C4-2B (cell line): Measurements from ENCODE around the gene PDK2.

Experiments
- H3K27ac ChIP-seq: fragments of 450-650 bp; 2 replicates; pipeline ENCODE4 v1.5.1; 2017
- CTCF ChIP-seq: fragments of 450-650 bp; conservative IDR thresholded peaks from 2 replicates; pipeline ENCODE4 v1.5.1; 2017; ENCODE audit warnings: mild to moderate bottlenecking
- ZFX ChIP-seq: fragments of 450-650 bp; IDR thresholded peaks from 2 replicates; pipeline ENCODE4 v1.6.1; 2017

Gene PDK2

GRCh38 chr17:50097455-50097854, 2.3 kb downstream of the PDK2 start:
- TF ChIP-seq CTCF (no peak), ZFX (no peak)
- no peak overlapping the region for H3K27ac ChIP-seq

- TF ChIP-seq ZFX (no peak), CTCF (no peak)
- H3K27ac ChIP-seq = no peak overlapping the region
Observed at GRCh38 chr17:50097926-50098325, 2.8 kb downstream of the PDK2 start.

- TF ChIP-seq ZFX = no peak
- no peak for TF ChIP-seq CTCF
- H3K27ac ChIP-seq = no peak overlapping the region
Observed at GRCh38 chr17:50098583-50098982, 3.4 kb downstream of the PDK2 start.

- no peak for TF ChIP-seq ZFX
- no peak for TF ChIP-seq CTCF
- H3K27ac ChIP-seq = no peak overlapping the region
Observed at GRCh38 chr17:50099003-50099402, 3.9 kb downstream of the PDK2 start.

- TF ChIP-seq ZFX (no peak), CTCF (no peak)
Observed at GRCh38 chr17:50100480-50100883, 5.3 kb downstream of the PDK2 start.

GRCh38 chr17:50100921-50101345, 5.8 kb downstream of the PDK2 start:
- no peak overlapping the region for H3K27ac ChIP-seq
- TF ChIP-seq ZFX (no peak), CTCF (no peak)

More at GRCh38 chr17:50100480-50100883, 5.3 kb downstream of the PDK2 start:
- no peak overlapping the region for H3K27ac ChIP-seq

- TF ChIP-seq ZFX = no peak
- H3K27ac ChIP-seq = no peak overlapping the region
Observed at GRCh38 chr17:50101346-50102163, 6.4 kb downstream of the PDK2 start.
